Transverse colon (tissue), 4 donors: ENCODE data around the gene MAGEA8. TPM values are rescaled to one million over a fixed set of nuclear protein-coding genes. Genes with fewer than 3 reads are reported as not detected.
"Not testable (repeated sequence)": the region's sequence is repeated elsewhere in the genome, so short reads cannot be mapped to it uniquely, and the experiment has no call there.

Source experiments
- DNase-seq: peaks from one replicate; pipeline ENCODE4 v3.0.0-alpha.2; 2019
- H3K27ac ChIP-seq, 4 donors: fragments of 200-600 bp; sonication (generic); 2 replicates each; pipeline ENCODE4 v1.5.1; 2016 to 2018; ENCODE audit warnings: inconsistent platforms in 4 of 4
- H3K27me3 ChIP-seq: fragments of 200-600 bp; sonication (generic); 2 replicates; pipeline ENCODE4 v1.5.1; 2017; ENCODE audit warnings: inconsistent platforms
- H3K36me3 ChIP-seq, 4 donors: fragments of 200-600 bp; sonication (generic); 2 replicates each; pipeline ENCODE4 v1.5.1; 2017 to 2019; ENCODE audit warnings: inconsistent platforms in 4 of 4
- H3K4me1 ChIP-seq, 4 donors: fragments of 200-600 bp; sonication (generic); 2 replicates each; pipeline ENCODE4 v1.5.1; 2017 to 2020; ENCODE audit warnings: inconsistent platforms in 4 of 4
- H3K4me3 ChIP-seq, 4 donors: fragments of 200-600 bp; sonication (generic); 1 replicate in 1 of 4; 2 replicates in 3 of 4; pipeline versions ENCODE4 v1.5.1 to v1.6.1; 2017 to 2019; ENCODE audit warnings: inconsistent platforms in 4 of 4
- H3K9me3 ChIP-seq, 2 donors: fragments of 200-600 bp; sonication (generic); 2 replicates each; pipeline ENCODE4 v1.5.1; 2017 to 2019; ENCODE audit warnings: inconsistent platforms in 2 of 2
- CTCF ChIP-seq, 5 experiments: fragments of 200-600 bp in 3 of 5; fragments of 450-650 bp in 2 of 5; sonication (generic) in 3 of 5; IDR thresholded peaks; 1 replicate in 2 of 5; 2 replicates in 3 of 5; pipeline ENCODE4 v1.5.1; 2016 to 2017; ENCODE audit warnings: antibody characterized with exemption in 5 of 5, inconsistent platforms in 3 of 5, mild to moderate bottlenecking in 2 of 5, moderate library complexity in 1 of 5
- EP300 ChIP-seq: sonication (generic); formaldehyde crosslinking; IDR thresholded peaks from one replicate; pipeline ENCODE4 v1.6.1; 2017; ENCODE audit warnings: antibody characterized with exemption, low read depth
- POLR2A ChIP-seq: fragments of 450-650 bp; IDR thresholded peaks from one replicate; pipeline ENCODE4 v1.6.1; 2016; ENCODE audit warnings: antibody characterized with exemption, mild to moderate bottlenecking, moderate library complexity
- POLR2AphosphoS5 ChIP-seq, 3 donors: sonication (generic); formaldehyde crosslinking; IDR thresholded peaks; one replicate each; pipeline ENCODE4 v1.6.1; 2016; ENCODE audit warnings: antibody characterized with exemption in 3 of 3
- WGBS, 2 donors: methylation state at CpG; one replicate each; pipeline ENCODE4 v1.1.5; 2018; ENCODE audit warnings: low coverage in 1 of 2; 5-methylcytosine and 5-hydroxymethylcytosine counted together
- in situ Hi-C, 4 donors: fragments of 200-750 bp; cut with MboI; loops; one replicate each; pipeline versions ENCODE4 v1.15.0 to v1.15.1; 2017; ENCODE audit warnings: low sequenced_read_pairs in 3 of 4, low pct_ligation_motif_present in 1 of 4, low pct_unique_long_range_greater_than_20kb in 1 of 4
- intact Hi-C: fragments of 100-400 bp; cut with DNase I; formaldehyde crosslinking; loops from one replicate; pipeline ENCODE4 v1.15.1; 2023; ENCODE audit warnings: low total_unique reads
- total RNA-seq, 4 donors: library from RNA; depleted of rRNA; stranded (reverse); fragments of >200 nt; gene quantifications; one replicate each; pipeline ENCODE4 v1.1.0, GENCODE V29; 2016

Gene MAGEA8
- total RNA-seq, 4 donors from 2014 or later, result not detected

DNA sequence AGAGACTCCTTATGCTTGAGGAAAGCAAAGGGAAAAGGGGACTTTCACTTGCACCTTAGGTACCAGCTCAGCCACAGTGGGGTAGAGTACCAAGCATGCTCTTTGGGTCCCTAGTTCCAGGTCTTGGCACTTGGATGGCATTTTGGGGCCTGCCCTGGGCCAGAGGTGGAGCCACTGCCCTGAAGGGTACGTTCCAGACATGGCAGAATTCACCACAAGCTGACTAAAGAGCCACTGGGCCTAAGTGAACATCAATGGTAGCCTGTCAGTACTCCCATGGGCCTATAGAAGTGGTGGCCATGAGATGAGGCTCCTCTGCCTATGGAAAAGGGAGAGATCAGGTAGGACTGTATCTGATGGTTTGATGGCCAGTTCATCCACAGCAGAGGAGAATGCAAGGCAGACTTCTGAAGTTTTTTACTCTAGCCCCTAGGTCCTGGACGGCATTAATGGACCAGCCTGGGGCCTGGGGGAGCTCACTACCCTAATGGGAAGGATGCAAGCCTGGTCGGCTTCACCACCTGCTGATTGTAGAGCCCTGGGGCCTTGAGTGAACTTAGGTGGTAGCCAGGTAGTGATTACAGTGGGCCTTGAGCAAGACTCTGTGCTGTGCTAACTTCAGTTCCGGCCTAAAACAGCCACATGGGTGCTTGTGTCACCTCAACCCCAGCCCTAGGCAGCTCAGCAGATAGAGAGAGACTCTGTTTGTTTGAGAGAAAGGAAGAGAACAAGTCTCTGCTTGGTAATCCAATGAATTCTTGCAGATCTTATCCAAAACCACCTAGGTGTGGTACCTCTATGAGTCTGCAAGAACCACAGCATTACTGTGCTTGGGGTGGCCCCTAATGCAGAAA is 28.6 kb downstream of the MAGEA8 start:
- DNase-seq, result no peak
- in situ Hi-C loops (no loop called here), intact Hi-C loops (no loop called here)
- Histone ChIP-seq H3K4me1 (no peaks in the 10 kb centered on the region), H3K36me3 (no peaks in the 10 kb centered on the region), H3K4me3 (no peak overlapping the region), H3K9me3 (no peaks in the 10 kb centered on the region), H3K27ac (no peak overlapping the region), H3K27me3 (no peaks in the 10 kb centered on the region)
- TF ChIP-seq CTCF (IDR thresholded peaks at IDR 0.05) (no peak), EP300 (no peak), POLR2A (no peak), POLR2AphosphoS5 (IDR thresholded peaks at IDR 0.05) (no peak)
- 75% methylated on average over 4 of the region's 4 CpGs; no CpG with 5 or more reads in 1 of the 2 donors for WGBS, 2 donors

GRCh38 chrX:149910178-149910695 is 29.3 kb downstream of the MAGEA8 start:
- Histone ChIP-seq H3K27me3 (no peaks in the 10 kb centered on the region), H3K27ac (no peak overlapping the region), H3K9me3 (no peaks in the 10 kb centered on the region), H3K4me1 (no peaks in the 10 kb centered on the region), H3K36me3 (no peaks in the 10 kb centered on the region), H3K4me3 (no peak overlapping the region)
- no peak for DNase-seq
- intact Hi-C loops, result no loop called here
- in situ Hi-C loops, result no loop called here
- TF ChIP-seq POLR2A (no peak), EP300 (no peak), POLR2AphosphoS5 (IDR thresholded peaks at IDR 0.05) (no peak), CTCF (IDR thresholded peaks at IDR 0.05) (no peak)
- 87 to 100% methylated on average over 2 to 9 of the region's 9 CpGs for whole genome bisulfite sequencing, 2 donors

GRCh38 chrX:149916745-149917392 is 35.9 kb downstream of the MAGEA8 start:
- no peak overlapping the region for H3K4me3 ChIP-seq
- no peaks in the 10 kb centered on the region for H3K4me1 ChIP-seq
- TF ChIP-seq POLR2A (no peak), POLR2AphosphoS5 (IDR thresholded peaks at IDR 0.05) (no peak), EP300 (no peak), CTCF (IDR thresholded peaks at IDR 0.05) (no peak)
- H3K9me3 ChIP-seq, result no peaks in the 10 kb centered on the region
- DNase-seq, result no peak
- in situ Hi-C loops (no loop called here), intact Hi-C loops (no loop called here)
- no peaks in the 10 kb centered on the region for H3K36me3 ChIP-seq
- 82% methylated on average over 3 of the region's 3 CpGs; no CpG with 5 or more reads in 1 of the 2 donors for WGBS, 2 donors
- H3K27me3 ChIP-seq, result no peaks in the 10 kb centered on the region
- H3K27ac ChIP-seq, result no peak overlapping the region

DNA sequence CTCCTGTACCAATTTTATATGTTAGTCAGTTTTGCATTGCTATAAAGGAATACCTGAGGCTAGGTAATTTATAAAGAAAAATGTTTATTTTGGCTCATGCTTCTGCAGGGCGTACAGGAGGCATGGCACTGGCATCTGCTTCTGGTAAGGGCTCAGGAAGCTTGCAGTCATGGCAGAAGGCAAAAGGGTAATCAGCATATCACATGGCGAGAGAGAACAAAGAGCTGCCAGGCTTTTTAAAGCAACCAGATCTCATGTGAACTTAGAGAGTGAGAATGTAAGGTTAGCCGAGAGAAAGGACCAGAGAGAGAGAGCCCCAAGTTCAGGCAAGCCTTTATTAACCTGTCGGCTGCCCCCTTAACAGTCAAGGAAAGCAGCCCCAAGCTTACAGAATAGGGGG is 42.9 kb downstream of the MAGEA8 start:
- in situ Hi-C loops, intact Hi-C loops, H3K4me1 ChIP-seq: not testable (repeated sequence)

DNA sequence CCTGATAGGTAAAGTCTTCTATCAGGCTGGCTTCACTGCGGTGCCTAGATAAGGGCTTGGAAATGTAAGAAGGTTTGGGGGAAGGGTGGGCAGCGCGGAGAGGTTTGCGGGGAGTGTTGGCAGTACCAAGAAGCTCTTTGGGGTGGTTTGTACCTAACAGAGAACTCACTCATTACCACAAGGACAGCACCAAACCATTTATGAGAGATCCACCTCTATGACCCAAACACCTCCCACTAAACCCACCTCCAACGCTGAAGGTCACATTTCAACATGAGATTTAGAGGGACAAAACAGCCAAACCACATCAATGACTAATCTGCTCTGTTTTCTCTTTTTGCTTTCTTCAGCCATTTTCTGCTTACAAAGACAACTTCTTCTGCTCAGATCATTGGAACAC is 43.5 kb downstream of the MAGEA8 start:
- H3K36me3 ChIP-seq, intact Hi-C loops, DNase-seq, H3K27ac ChIP-seq, H3K9me3 ChIP-seq, H3K27me3 ChIP-seq, H3K4me3 ChIP-seq, in situ Hi-C loops, H3K4me1 ChIP-seq: not testable (repeated sequence)
- WGBS, 2 donors, result no CpG with 5 or more reads among the region's 5 CpGs

More for the DNA sequence above, 42.9 kb downstream of the MAGEA8 start:
- H3K9me3 ChIP-seq, H3K27ac ChIP-seq, DNase-seq, H3K27me3 ChIP-seq, H3K4me3 ChIP-seq, H3K36me3 ChIP-seq: not testable (repeated sequence)
- no CpG with 5 or more reads among the region's 4 CpGs for WGBS, 2 donors

DNA sequence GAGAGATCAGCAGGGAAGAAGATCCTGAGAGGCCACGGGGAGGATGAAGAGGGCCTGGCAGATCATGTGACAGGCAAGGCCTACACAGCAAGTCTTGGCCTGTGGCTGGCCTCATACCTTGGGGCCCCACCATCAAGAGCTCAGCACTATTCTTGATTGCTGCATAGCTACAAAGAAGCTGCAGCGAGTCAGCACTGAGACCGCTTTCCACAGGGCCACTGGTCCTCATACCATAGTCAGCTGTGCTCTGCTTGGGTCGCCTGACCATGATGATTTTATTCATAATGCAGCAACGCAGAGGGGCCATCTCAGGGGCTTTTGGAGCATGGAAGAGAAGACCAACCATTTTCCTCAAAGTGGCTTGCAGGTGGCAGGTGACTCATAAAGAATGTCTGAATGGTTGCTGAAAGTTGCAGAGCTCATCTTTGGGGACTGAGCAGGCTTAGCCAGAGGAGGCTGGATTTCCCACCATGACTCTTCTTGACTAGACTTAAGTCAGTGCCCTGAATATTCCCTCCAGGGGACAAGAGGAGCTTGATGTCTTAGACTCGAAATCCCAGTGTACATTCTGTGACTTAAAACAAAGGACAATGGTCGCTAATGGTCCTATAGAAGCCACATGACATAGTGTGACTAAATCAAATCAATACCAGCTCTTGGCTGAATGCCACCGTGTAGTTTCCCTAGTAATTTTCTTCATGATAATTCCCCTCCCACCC is 46.4 kb downstream of the MAGEA8 start:
- H3K27me3 ChIP-seq, H3K36me3 ChIP-seq, H3K9me3 ChIP-seq, intact Hi-C loops, H3K27ac ChIP-seq, H3K4me3 ChIP-seq, in situ Hi-C loops, DNase-seq, H3K4me1 ChIP-seq: not testable (repeated sequence)
- 83% methylated on average over 1 of the region's 8 CpGs; no CpG with 5 or more reads in 1 of the 2 donors for WGBS, 2 donors

- in situ Hi-C loops, DNase-seq, intact Hi-C loops, H3K27me3 ChIP-seq, H3K36me3 ChIP-seq, H3K4me1 ChIP-seq, H3K9me3 ChIP-seq, H3K4me3 ChIP-seq, H3K27ac ChIP-seq: not testable (repeated sequence)
- no CpG with 5 or more reads among the region's 1 CpG for whole genome bisulfite sequencing, 2 donors
Observed at GRCh38 chrX:149927964-149928258, 46.9 kb downstream of the MAGEA8 start.
